ENCODE data around the gene CCDC27.

Gene CCDC27

DNA sequence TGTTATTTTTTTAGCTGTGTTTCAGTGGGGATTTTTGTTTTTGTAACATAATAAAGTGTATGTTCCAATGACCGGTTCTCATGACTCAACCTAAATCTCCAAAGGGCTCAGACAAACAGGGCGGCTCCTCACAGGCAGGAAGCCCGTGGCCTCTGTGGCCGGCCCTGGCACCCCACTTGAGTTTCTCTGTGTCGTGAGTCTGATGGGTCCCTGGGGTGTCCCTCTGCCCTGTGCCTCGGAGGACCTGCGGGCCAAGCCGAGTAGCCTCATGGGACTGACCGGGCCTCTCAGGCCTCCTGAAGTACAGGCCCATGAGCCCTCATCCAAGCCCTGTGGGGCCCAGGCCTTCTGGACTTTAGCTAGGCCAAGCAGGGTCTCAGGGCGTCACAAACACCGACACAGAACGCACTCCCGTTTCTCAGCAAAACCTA lies 16.1 kb upstream of the CCDC27 start:
- TF ChIP-seq, protein P1, sequence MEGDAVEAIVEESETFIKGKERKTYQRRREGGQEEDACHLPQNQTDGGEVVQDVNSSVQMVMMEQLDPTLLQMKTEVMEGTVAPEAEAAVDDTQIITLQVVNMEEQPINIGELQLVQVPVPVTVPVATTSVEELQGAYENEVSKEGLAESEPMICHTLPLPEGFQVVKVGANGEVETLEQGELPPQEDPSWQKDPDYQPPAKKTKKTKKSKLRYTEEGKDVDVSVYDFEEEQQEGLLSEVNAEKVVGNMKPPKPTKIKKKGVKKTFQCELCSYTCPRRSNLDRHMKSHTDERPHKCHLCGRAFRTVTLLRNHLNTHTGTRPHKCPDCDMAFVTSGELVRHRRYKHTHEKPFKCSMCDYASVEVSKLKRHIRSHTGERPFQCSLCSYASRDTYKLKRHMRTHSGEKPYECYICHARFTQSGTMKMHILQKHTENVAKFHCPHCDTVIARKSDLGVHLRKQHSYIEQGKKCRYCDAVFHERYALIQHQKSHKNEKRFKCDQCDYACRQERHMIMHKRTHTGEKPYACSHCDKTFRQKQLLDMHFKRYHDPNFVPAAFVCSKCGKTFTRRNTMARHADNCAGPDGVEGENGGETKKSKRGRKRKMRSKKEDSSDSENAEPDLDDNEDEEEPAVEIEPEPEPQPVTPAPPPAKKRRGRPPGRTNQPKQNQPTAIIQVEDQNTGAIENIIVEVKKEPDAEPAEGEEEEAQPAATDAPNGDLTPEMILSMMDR (IDR thresholded peaks at IDR 0.05; ENCODE audit: low read depth, low read length, missing control alignments) = no peak
- H3K4me3 ChIP-seq (replicated peaks; ENCODE audit: low read depth, low read length) = no peak overlapping the region
- no peak for DNase-seq (ENCODE audit: extremely low read depth, low read depth)

DNA sequence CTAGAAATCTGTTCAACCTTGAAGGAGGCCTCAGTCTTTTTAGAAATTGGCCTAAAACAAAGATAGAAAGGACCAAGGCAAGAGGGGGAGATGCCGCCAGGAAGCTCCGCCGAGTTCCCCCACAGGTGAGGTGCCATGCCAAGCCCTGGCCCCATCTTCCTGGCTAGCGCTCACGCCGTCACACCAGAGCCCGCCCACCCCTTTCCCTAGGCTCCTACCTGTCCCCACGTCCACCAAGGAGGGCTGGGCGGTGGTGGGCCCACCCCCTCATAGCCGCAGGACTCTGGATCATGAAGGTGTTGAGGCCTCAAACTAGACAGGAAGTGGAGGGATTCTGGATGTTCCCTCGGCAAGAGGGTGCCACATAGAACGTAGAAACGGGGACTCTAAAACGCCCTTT lies 15.5 kb upstream of the CCDC27 start:
- no peak overlapping the region for H3K4me3 ChIP-seq (replicated peaks; ENCODE audit: low read depth, low read length)
- TF ChIP-seq, protein P1 (IDR thresholded peaks at IDR 0.05; ENCODE audit: low read depth, low read length, missing control alignments) = no peak
- no peak for DNase-seq (ENCODE audit: extremely low read depth, low read depth)

DNA sequence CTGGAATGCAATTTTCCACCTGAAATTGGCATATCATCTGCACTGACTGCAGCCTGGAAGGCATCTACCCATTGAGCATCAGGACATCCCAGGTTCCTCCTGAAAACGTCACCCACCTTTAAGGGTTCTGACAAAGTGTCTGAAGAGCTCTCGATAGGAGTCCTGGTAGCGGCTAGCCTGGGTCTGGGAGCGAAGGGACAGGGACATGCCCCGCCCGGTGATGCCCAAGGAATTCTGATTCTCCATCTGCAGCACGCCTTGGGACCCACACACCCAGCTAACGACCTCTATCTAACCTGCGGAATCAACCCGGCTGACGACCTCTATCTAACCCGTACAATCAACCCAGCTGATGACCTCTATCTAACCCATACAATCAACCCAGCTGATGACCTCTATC lies 13.3 kb upstream of the CCDC27 start:
- TF ChIP-seq, protein P1 (IDR thresholded peaks at IDR 0.05; ENCODE audit: low read depth, low read length, missing control alignments) = no peak

DNA sequence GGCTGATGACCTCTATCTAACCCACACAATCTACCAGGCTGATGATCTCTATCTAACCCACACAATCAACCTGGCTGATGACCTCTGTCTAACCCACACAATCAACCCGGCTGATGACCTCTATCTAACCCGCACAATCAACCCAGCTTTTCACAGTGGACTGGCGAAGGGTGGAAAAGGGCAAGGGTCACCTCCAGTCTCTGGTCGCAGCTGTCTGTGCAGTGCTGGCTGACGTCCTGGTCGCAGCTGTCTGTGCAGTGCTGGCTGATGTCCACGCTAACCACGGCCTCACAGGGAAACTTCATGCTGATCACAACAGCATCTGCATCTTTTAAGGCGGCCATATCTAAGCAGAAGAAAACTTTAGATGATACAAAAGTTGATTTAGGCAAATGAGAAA lies 12.2 kb upstream of the CCDC27 start:
- no peak for DNase-seq (ENCODE audit: extremely low read depth, low read depth)
- H3K4me3 ChIP-seq (replicated peaks; ENCODE audit: low read depth, low read length) = no peak overlapping the region
- TF ChIP-seq, protein P1 (IDR thresholded peaks at IDR 0.05; ENCODE audit: low read depth, low read length, missing control alignments) = no peak

More for the DNA sequence above, 13.3 kb upstream of the CCDC27 start:
- no peak overlapping the region for H3K4me3 ChIP-seq (replicated peaks; ENCODE audit: low read depth, low read length)
- DNase-seq (ENCODE audit: extremely low read depth, low read depth) = no peak

DNA sequence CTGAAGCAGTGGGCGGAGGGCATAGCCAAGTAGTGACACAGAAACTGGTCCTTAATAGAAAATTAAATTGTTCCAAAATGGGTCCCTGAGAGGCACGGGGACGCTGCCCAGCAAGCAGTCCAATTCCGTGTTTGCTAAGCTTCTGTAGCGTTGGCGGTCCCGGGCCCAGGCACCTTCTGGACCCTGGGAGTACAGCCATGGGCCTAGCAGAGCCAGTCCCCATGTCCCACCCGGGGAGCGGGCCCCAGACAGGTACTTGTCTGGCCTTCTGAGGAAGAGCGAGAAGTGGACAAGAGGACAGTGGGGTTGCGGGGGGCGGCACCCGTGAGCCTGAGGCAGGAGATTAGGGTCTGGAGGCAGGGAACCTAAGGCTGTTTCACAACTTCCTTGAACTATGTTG lies 11.5 kb upstream of the CCDC27 start:
- DNase-seq (ENCODE audit: extremely low read depth, low read depth) = no peak
- H3K4me3 ChIP-seq (replicated peaks; ENCODE audit: low read depth, low read length) = no peak overlapping the region
- TF ChIP-seq, protein P1 (IDR thresholded peaks at IDR 0.05; ENCODE audit: low read depth, low read length, missing control alignments) = no peak

DNA sequence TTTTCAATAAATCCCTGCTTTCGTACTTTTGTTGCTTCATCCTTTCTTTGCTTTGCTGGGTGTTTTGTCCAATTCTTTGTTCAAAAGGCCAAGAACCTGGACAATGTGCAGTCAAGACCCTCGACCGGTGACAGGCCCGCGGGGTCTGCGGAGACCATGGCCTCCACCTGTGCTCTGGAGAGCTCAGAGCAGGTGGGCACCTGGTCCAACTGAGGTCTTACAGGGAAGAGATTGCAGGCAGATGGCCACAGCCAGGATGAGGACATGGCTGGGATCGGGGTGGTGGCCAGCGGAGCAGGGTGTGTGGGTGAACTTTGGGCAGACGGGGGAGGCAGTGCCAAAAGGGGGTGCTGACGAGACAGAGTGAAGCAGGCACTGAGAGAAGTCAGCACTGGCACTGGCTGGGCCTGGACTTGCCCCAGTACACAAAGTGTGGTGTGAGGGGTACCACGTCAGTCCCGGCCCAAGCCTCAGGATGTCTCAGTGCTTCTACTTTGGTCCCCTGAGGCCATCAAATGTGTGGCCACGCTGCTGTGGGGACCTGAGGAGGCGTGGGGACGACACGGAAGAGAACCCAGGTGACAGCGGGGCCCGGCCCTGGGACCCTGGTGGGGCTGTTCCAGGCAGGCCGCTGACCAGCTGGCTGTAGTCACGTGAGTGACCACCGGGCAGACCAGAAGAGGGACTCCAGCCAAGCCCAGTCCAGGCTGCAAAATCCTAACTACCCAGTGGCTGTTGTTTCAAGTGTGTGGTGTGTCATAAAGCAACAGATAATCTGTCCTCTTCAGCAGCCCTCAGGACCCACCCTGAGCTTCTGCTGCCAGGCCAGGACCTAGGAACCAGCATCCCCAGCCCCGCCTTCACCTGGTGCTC lies 10.4 kb upstream of the CCDC27 start:
- DNase-seq (ENCODE audit: extremely low read depth, low read depth) = no peak
- no peak overlapping the region for H3K4me3 ChIP-seq (replicated peaks; ENCODE audit: low read depth, low read length)
- TF ChIP-seq, protein P1 (IDR thresholded peaks at IDR 0.05; ENCODE audit: low read depth, low read length, missing control alignments) = no peak

Measured in HFF-Myc (cell line).